RCC 7860 (cell line): ENCODE results near the gene TMEM43.

ENCODE experiments used
- DNase-seq: peaks from one replicate; pipeline ENCODE4 v3.0.0-alpha.2; 2015; ENCODE audit warnings: low spot score
- FAIRE-seq: peaks from 2 replicates; lab custom pipeline; 2012; peaks lifted over from hg19 to GRCh38; lab: Jason Lieb, UNC

TMEM43 gene

DNA sequence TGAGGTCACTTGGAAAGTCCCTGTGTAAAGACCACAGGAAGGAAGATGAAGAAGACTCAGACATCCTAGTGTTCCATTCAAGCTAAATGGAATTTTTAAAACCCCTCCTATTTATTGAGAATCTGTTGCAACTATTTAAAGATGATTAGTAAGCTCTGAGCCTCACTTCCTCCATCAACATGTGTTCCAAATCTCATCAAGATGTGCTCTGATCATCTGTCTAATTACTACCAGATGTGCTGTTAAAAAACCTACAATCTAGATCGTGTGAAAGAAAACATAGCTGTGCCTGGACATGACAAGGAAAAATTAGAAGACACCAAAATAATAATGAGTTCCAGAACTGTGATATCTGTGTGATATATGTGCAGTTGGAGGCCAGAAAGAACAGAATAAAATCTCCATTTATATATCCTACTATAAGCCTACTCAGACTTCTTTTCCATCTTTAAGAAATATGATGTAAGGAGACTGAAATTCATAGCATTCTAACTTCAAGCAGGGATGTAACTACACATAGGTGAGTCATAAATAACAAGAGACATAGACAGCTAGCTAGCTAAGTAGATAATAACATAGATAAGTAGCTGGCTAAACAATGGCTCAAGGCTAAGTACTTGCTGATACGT, 45.8 kb downstream of the TMEM43 start:
- FAIRE-seq (no peak), DNase-seq (peak; percentile 8)

DNA sequence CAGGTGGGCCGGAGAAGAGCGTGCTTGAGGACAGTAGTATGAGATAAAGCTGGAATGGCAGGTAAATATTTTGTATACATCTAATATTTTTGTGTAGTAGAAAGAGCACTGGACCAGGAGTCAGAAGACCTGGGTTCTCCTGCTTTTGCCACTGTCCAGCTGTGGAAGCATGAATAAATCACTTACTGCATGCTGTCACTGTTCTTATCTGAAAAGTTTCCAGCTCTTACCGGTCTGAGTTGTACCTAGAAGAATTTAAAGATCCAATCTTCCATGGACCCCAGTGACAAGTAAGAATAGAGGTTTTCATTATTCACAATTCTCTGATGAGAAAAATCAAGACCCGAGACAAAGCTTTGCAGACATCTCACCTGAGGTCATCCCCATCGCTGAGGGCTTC, 47.6 kb downstream of the TMEM43 start:
- FAIRE-seq (no peak), DNase-seq (no peak)

DNA sequence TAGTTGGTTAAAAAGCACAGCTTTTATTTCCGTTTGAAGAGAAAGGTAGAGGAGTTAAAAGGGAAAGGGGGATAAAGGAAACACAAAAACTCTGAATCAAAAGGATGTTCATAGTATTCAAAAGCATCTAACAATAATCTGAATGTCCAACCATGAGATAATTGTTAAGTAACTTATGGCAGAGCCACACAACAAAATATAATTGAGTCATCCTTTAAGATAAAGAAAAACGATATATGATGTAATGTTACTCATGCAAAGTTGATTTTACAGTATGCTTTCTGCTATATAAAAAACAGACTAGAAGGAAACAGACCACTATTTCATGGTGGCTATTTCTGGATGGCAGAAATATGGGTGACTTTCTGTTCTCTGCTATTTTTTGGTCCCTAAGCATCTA, 49.6 kb downstream of the TMEM43 start:
- FAIRE-seq (no peak), DNase-seq (no peak)

DNA sequence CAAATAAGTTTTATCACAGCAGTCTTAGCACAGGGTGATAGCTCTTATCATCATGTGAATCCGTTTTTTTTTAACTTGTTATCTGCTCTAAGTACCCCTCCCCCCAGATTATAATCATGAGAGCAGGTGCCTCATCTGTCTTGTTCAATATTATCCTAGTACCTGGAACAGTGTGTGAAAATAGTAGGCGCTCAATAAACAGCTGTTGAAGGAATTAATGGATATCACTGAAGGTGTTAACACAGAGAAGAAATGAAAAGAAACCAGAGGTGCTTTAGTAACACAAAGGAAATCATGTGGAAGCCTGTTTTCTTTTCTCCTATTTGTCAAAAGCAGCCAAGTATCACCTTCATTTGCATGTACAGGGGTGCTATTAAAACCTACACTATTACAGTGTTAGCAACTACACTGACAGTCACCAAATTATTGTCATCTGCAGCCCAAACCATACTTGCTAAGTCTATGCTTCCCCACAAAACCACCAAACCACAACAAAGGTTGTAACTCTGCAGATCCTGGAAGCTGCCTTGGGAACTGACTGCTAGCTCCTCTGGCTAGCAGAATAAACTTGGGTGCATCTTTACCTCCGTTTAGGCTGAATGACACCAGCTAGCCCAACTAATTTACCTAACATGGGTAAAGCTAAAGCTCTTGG, 50.7 kb downstream of the TMEM43 start:
- no peak for FAIRE-seq
- no peak for DNase-seq

DNA sequence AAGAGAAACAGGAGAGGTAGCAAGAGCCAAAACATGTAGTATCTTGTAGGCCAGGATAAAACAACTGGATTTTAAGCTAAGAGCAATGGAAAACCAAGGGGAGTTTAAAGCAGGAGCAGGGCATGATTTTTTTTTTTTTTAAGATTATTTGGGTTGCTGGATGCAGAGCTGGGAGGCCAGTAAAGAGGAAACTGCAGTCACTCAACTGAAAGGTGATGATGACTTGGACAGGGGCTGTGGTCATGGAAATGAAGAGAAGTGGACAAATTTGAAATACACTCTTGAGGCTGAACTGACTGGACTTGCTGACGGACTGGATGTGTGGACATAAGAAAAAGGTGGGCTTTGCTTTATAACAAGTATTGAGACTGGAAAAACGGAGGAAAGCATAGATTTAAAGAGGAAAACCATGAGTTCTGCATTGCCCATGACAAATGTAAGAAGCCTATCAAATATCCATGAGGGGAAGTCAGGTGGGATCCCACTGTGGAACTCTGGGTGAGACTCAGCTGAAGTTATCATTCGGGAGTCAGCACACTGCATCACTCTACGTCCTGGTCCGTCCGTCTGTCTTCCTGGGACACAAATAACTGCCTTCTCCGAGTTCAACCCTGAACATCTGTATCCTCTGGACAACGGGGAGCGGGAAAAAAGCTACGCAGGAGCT, 52.9 kb downstream of the TMEM43 start:
- no peak for DNase-seq
- FAIRE-seq = no peak

DNA sequence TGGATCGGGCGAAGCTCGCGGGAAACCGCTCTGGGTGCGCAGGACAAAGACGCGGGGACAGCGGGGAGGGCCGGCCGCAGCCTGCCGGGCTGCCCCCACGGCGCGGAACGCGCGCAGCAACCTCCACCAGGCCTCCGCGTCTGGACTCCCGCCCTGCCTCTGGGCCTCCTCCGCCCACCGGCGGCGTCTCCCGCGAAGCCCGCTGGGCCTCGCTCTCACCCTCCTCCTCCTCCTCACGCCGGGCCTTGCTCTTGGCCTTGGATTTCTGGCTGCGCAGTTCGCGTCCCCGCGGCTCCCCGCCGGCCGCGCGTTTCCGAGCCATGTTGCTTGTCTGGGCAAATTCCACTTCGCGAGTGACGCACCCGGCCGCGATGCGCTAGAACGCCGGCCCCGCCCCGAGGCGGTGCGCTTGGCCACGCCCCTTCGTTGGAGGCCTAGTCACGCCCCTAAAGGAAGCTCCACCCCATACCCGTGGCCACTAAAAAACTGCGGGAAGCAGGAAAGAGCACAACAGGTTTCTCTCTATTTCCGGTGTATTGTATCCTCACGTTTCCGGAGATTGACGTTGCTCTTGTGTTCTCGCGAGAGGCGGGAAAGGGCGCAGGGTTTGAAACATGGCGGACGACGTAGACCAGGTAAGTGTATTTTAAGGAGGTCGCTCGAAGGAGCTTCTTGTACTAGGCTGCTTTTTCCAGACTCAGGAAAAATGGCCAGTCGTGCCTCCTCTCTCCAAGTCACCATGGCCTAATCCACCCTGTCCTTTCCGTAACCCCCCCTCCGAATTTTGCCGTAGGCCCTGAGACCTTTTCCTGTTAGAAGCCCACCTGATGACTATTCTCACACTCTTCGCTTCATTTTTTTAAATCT, 53.6 kb downstream of the TMEM43 start, which contains the start of the genes LSM3 and XPC:
TSS of gene LSM3 (plus strand) at position 571 of the 867 bp plus-strand sequence. CDS start at position 615, 44 bp downstream.
TSS of gene XPC (minus strand) at position 355 of the 867 bp plus-strand sequence. CDS start at position 322, 33 bp downstream.
- FAIRE-seq (peak; percentile 88), DNase-seq (peak; percentile 96)

DNA sequence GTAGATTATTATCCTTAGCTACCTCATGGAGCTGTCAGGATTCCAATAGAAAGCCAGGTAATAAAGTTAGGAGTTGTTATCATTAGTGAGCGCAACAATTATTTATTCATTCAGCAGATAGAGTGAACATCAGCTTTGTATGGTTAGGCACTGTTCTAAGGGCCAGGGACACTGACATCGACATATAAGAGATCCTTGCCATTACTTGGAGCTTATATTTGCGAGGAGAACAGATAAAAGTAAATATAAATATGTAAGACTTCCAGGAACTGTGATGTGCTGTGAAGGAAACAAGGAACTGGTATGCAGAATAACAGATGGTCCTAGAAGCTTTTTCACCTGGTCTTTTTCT, 54.2 kb downstream of the TMEM43 start:
- FAIRE-seq (no peak), DNase-seq (no peak)

DNA sequence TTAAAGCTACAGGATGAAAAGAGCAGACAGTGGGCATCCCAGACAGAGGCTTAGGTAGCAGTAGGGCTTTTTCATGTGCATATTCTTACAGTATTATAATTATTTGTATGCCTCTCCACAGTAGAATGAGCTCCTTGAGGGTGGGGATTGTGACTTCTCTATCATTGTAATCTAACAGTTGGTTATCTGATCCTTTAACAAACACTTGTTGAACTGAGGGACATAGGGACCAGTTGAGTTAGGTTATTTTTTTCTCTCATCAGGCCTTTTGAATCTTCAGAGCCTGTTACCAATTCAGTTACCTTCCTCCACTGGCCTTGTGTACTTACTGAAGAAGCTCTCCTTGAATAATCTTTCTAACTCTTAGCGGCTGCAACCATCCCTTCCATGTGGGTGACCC, 54.9 kb downstream of the TMEM43 start:
- DNase-seq = no peak
- no peak for FAIRE-seq

DNA sequence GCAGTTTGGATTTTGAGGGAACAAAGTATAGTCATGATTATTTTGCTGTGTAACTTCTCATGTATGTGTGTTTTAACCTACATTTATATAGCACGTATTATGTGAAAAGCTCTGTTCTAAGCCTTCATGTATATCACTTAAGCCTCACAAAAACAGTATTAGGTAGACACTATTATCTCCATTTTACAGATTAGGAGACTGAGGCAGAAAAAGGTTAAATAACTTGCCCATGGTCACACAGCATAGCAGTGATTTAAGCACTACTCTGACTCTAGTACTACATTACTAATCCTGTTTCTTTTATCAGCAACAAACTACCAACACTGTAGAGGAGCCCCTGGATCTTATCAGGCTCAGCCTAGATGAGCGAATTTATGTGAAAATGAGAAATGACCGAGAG, 56.4 kb downstream of the TMEM43 start:
- no peak for FAIRE-seq
- no peak for DNase-seq

DNA sequence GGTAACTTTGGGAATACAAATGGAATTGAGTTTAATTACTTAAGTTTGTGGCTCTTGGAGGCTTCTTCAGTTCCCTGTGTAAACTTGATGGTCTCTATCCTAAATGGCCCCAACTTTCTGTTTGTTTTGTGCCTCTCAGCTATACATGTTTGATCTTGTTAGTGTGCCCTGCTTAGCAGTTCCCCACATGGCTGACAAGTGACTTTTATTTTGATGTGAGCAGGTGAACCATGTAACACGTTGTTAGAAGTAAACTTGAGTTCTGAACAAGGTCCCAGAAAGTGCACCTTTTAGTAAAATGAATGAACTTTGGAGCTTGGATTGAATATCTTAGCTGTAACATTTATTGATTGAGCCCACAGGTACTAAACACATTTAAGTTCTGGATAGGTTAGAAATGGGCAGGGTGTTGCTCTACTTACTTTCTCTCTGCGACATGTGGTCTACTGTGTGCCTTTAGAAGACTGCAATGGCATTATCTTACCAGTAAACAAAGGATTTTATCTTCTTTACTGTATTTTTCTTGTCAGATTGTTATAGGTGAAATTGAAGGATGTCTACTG, 58.2 kb downstream of the TMEM43 start:
- DNase-seq (no peak), FAIRE-seq (no peak)

DNA sequence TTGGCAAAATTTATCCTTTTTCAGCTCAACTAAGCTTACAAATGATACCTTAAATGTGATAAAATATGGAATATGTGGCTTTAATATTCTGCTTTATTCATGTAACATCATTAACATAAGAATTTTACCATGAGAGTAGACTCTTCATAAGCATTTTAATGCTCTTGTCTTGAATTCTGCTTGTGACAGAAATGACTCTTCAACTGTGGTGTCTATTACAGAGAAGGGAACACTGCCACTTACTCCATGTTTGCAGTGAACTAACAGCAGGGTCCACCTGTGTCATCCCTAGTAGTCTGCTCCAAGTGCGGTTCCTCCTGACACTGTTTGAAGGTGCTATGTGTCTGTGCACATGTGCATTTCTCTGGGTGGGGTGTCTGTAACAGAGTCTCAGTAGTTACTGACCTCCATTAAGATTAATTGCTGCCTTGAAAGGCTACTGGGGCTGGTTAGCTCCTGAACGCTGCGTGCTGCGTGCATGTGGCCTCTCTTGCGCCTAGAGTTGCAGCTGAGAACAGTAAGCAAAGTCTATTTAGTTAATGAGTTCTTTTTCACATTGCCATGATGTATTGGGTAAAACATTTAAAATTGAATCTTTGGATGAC, 62.1 kb downstream of the TMEM43 start:
- FAIRE-seq = no peak

DNA sequence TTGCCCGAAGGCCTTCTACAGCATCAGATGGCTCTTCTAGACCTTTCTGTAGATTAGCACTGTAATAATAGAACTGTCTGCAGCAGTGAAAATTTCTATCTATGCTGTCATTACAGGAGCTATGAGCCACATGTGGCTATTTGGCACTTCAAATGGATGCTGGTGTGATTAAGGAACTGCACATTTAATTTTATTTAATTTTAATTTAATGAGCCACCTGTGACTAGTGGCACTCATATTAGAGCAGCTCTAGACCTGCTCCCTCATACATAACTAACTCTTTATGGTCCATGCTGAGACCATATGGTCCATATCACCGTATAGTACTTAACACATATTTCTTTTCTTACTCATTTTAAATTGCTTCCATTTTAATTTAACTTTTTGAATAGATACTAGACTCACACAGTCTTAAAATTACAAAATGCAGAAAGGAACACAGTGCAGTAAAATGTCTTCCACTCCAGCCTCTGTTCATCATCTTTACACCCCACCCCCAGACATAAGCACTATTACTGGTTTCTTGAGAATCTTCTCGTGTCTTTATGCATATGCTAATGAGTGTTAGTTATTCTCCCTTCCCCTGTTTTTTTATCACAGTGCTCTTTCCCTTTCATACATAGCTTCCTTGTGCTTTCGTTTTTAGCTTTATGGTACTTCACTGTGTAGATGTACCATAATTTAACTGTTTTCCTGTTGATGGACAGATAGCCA, 63.3 kb downstream of the TMEM43 start:
- DNase-seq (no peak), FAIRE-seq (no peak)

More for the DNA sequence above, 62.1 kb downstream of the TMEM43 start:
- DNase-seq = no peak
